HPDE6-E6E7 (cell line): ENCODE results near the gene FECH.
A peak's percentile ranks its signal among the peaks of the same experiment; 100 is the strongest.
"Not testable (repeated sequence)": the region's sequence is repeated elsewhere in the genome, so short reads cannot be mapped to it uniquely, and the experiment has no call there.

ENCODE experiments used
- DNase-seq: peaks from one replicate; pipeline ENCODE4 v3.0.0; 2011; ENCODE audit warnings: missing footprints; ENCODE audit errors: extremely low spot score

Gene FECH, protein sequence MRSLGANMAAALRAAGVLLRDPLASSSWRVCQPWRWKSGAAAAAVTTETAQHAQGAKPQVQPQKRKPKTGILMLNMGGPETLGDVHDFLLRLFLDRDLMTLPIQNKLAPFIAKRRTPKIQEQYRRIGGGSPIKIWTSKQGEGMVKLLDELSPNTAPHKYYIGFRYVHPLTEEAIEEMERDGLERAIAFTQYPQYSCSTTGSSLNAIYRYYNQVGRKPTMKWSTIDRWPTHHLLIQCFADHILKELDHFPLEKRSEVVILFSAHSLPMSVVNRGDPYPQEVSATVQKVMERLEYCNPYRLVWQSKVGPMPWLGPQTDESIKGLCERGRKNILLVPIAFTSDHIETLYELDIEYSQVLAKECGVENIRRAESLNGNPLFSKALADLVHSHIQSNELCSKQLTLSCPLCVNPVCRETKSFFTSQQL

GRCh38 chr18:57586251-57587049 lies at the start of gene FECH:
Gene FECH, minus strand, starts transcription at chr18:57586702. Its CDS starts 82 bp downstream, at chr18:57586620.
- DNase-seq = peak; percentile 49

- no peak for DNase-seq
These were observed 48.7 kb upstream of the FECH start for GRCh38 chr18:57635003-57635822.

DNA sequence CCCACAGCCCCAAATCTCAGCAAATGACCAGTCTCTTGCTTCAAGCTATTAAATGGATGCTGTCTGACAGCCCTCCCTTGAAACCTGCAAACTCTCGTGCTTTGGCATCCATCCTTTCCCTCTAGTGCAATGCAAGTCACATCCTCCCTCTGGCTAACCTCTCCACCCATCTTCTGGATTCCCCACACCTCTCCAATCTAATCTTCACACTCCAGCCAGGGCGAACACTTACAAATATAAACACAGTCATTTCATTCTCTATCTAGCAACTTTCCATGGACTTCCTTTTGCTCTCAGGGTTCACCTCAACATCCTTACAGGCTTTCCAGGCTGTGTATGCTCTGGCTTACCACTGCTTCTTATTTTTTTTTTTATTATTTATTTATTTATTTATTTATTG lies 45.2 kb upstream of the FECH start:
- DNase-seq = no peak

DNA sequence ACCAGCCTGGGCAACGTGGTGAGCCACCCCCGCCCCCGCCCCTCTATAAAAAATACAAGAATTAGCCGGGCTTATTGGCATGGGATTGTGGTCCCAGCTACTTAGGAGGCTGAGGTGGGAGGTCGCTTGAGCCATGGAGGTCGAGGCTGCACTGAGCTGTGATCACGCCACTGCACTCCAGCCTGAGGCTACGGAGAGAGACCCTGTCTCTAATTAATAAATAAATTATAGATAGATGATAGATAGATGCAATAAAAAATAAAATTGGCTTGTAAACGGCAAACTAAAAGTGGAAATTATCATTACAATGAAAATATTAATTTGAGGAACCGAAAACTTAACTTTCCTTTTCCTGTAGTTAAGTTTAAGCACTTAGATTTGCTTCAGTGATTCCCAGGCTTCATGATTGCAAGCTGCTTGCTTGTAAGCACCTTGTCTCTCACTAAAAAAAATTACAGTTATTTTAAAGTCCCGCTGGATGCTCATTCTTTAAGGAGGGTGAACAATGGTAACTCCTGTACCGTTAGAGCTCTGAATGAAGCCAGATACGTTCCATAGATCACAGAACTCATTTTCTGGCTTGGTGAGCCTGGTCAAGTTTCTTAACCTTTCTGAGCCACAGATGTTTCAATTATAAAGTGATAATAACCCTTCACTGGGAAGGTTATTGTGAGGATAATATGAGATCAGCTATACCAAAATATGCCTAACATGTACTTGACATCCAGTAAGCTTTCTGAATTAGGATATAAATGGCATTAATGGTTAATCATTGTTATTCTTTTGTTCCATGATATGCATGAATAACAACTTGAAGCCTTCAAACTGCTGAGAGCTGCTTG lies 44.5 kb upstream of the FECH start:
- no peak for DNase-seq

DNA sequence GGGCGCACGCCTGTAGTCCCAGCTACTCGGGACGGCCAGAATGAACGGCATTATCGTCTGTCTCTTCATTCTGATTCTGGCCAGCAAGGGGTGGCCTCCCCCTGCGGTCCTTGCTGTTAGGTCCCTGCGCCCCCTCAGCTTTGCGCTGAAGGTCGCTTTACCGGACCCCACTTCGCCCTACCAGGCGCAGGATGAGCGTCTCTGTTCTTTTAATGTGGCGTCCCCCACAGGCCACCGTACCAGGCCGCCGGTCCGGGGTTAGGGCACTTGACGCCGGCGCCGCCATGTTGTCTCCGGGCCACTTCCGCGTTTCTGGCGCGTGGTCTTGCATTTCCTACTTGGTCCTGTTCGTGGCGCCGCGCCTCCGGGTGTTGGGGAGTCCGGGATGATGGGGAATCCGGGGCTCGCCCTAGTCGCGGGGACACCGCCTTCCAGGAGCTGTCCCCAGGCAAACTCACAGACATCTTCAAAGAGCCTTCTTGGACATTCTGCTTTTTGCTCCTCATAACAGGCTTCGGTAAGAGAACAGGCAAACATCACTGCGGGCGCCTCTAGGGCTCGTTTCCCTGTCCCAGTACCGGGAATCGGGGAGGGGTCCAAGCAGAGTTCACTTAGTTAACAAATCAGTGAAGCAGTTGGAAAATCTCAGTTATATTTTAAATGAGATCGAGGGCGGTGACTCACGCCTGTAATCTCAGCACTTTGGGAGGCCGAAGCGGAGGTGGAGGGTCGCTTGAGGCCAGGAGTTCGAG lies 43.7 kb upstream of the FECH start:
- peak; percentile 88 for DNase-seq

GRCh38 chr18:57629422-57629821 lies 42.9 kb upstream of the FECH start:
- no peak for DNase-seq

- no peak for DNase-seq
These were observed 41.0 kb upstream of the FECH start for GRCh38 chr18:57627488-57627887.

- no peak for DNase-seq
These were observed 38.5 kb upstream of the FECH start for GRCh38 chr18:57624988-57625387.

GRCh38 chr18:57621246-57621604 lies 34.7 kb upstream of the FECH start:
- peak; percentile 34 for DNase-seq

DNA sequence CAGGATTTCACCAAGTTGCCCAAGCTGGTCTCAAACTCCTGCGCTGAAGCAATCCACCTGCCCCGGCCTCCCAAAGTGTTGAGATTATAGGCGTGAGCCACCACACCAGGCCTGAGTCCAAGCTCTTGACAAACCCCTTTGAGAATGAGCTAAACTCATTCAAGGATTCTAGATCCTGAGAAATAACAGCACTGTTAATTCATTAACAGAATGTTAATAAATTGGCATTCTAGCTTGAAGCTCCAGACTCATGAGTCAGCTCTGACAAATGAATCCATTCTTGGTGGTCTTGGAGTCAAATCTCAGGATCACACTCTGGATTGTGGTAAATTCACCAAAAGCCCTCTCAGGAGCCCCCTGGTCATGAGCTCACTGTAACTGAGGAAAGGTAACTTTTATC lies 33.4 kb upstream of the FECH start:
- DNase-seq = no peak

GRCh38 chr18:57618910-57619309 lies 32.4 kb upstream of the FECH start:
- no peak for DNase-seq

DNA sequence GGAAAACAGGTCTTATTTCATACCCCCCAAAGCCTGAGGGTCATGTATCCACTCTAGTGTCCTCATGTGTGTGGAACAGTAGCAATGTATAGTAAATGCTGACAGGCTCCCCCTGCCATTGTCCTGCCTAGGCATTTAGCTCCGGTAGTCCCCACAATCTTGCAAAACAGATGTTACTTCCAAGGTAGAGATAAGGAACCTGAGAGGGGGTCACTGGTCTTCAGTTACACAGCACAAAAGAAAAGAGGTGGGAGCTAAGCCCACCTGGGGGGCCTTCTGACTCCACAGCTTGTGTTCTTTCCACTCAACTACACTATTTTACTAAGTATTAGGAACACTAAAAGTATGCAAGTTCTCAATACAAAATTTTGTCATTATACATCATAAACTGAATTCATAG lies 17.4 kb upstream of the FECH start:
- DNase-seq = no peak

DNA sequence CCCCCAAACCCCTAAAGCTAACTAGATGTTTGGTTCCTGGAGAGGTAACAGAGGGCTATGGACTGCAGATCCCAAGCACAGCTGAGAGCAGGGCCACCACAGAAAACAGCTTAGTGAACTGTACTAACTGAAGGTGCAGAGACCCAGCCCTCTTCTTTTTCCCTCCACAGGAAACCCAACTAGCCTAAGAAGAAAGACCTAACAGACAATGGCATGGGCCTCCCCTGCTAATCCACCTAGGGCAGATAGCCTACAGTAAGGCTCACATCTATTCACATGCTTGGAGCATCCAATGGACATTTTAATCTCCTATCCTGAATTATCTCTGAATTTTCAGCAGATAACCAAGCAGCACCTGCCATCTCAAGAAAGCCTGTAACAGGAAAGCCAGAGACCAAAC lies 8.8 kb upstream of the FECH start:
- DNase-seq = no peak

GRCh38 chr18:57592716-57593115 lies 6.2 kb upstream of the FECH start:
- DNase-seq = not testable (repeated sequence)

DNA sequence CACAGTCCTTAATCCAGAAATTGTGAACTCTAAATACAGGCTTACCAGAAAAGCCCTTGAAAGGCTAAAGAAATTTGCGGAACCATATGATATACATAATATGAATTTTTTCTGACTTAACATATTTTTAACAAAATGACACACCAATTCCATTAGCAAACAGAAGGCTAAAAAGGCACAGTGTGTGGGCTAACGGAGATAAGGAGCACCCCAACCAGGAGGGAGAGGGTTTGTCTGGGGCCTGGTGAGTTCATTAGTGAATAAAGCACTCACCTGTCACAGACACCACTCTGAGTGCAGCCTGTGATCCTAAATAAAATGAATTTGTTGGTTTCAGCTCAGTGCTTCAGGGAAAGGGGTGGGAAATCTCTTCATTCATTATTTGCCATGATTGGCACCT lies 2.7 kb upstream of the FECH start:
- DNase-seq = no peak

GRCh38 chr18:57587098-57587661 lies 678 bp upstream of the FECH start:
- no peak for DNase-seq

DNA sequence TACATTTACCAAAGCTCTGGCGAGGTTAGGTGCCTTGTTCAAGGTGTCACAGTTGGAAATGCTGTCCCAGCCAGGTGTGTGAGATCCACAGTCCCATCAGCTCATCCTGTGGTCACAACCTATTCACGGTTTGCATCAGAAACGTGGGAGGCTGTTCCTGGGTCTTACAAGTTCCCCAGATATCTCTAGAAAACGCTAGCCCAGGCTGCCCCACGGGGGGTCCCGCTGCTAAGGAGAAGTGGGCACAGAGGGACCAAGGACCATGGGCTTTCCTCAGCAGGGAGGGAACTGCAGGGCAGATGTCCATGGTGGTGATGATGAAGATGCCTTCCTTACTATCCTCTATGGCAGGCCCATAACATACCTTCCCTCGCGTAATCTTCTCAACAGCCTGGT lies 649 bp downstream of the FECH start:
- DNase-seq = no peak

DNA sequence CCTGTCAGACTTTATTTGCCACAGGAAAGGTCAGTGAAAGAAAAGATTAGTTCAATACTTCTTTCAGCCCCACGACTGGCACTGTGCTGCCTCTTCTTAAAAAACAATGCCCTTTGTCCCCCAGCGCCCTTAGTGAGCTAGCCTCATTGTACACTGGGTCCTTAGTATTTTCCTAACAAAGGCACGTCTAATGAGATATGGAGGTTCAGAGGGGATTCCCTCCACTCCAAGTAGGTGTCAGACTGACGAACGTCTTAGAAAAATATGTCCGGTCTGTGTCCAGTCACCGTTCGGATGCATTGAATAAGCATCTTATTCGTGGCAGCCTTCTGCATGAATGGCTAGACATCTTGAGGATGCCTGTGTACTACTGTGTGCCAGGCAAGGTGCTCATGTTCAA lies 1.1 kb downstream of the FECH start:
- no peak for DNase-seq

GRCh38 chr18:57584444-57584843 lies 2.1 kb downstream of the FECH start:
- no peak for DNase-seq

DNA sequence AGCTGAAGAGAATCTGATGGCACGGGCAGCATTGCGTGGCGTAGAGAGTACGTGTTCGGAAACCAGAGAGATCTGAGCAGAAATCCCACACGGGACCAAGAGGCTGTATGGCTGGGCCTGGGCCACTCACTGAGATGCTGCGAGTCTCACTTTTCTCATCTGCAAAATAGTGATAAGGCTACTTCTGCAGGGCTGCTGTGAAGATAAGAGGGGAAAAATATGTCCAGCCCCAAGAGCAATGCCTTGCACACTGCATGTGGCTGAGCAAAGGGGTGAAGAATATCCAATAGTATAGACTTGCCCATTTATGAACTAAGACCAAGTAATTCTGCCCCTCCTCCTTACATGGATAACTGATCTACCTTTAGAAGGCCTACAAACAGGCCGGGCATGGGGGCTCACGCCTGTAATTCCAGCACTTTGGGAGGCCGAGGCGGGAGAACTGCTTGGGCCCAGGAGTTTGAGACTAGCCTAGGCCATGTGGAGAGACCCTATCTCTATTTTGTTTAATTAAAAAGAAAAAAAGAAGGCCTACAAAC lies 3.1 kb downstream of the FECH start:
- no peak for DNase-seq
